ENCODE results near the gene DOK6. TPM values are rescaled to one million over a fixed set of nuclear protein-coding genes. Genes with fewer than 3 reads are reported as not detected.

The DOK6 gene
- total and polyA plus RNA-seq, 10 of the 15 experiments (the other 5 are each of a cell fraction or from before 2014, with no cell fraction given): 0.01 to 0.09 (median 0.04) TPM; not detected in 4

GRCh38 chr18:69585696-69586095 lies 185.0 kb downstream of the DOK6 start (continued):
- TF ChIP-seq ATF3 (IDR thresholded peaks at IDR 0.05; ENCODE audit: borderline replicate concordance, extremely low read depth, low read depth, low read length) (no peak), SREBF2 (IDR thresholded peaks at IDR 0.05; ENCODE audit: low read length) (no peak), ZBTB4 (CRISPR knock-in tag; IDR thresholded peaks at IDR 0.05) (no peak), ZNF622 (IDR thresholded peaks at IDR 0.05) (no peak)

GRCh38 chr18:69586537-69586936 lies 185.8 kb downstream of the DOK6 start:
- RAD21 ChIA-PET (ENCODE audit: unreplicated experiment): no interaction called here
- H3K4me3 ChIP-seq: no peak overlapping the region
- no peak overlapping the region for H3K9ac ChIP-seq (ENCODE audit: control insufficient read depth, insufficient read depth, low read length)
- H3K9me3 ChIP-seq (replicated peaks; ENCODE audit: control insufficient read depth, insufficient read depth, low read length): no peaks in the 10 kb centered on the region
- no peaks in the 10 kb centered on the region for H3K4me1 ChIP-seq (ENCODE audit: control insufficient read depth, insufficient read depth, low read length)
- no peak for DNase-seq (ENCODE audit: low read depth, low spot score)
- no peak overlapping the region for H3K27ac ChIP-seq (ENCODE audit: control insufficient read depth, insufficient read depth)
- BruUV-seq (replicated peaks): no TSS peak
- H4K20me1 ChIP-seq (ENCODE audit: control insufficient read depth, insufficient read depth): no peaks in the 10 kb centered on the region
- no peak overlapping the region for H2AFZ ChIP-seq (ENCODE audit: control insufficient read depth, low read depth, low read length)
- 23% methylated on average over 7 of the region's 7 CpGs for WGBS (ENCODE audit: insufficient coverage, insufficient replicate concordance, low lambda C conversion rate, missing lambda C conversion rate)
- no peak for ATAC-seq
- no peak for FAIRE-seq
- CTCF ChIA-PET: no interaction called here
- intact Hi-C loops (cut with micrococcal nuclease; ENCODE audit: unreplicated experiment): no loop called here
- POLR2A ChIA-PET: no interaction called here
- no peaks in the 10 kb centered on the region for H3K27me3 ChIP-seq (replicated peaks in 1 of 2; ENCODE audit: control insufficient read depth in 2 of 2, insufficient read depth in 2 of 2, low read length in 1 of 2)
- SMC1A ChIA-PET (ENCODE audit: uncharacterized antibody, unreplicated experiment): interaction anchor here (0.9 kb wide), 1 partner anchor 332 kb away, joined by 3 read pairs; no protein-coding TSS in a partner anchor
- no peaks in the 10 kb centered on the region for H3K36me3 ChIP-seq (ENCODE audit: control insufficient read depth in 2 of 2, insufficient read depth in 2 of 2, low read length in 1 of 2)
- no peaks in the 10 kb centered on the region for H3K79me2 ChIP-seq (ENCODE audit: control insufficient read depth, insufficient read depth, low read length)
- no peak overlapping the region for H3K4me2 ChIP-seq (ENCODE audit: control insufficient read depth, insufficient read depth)
- in situ Hi-C loops (cut with MboI): no loop called here
- no peak for TF ChIP-seq DPF2 (IDR thresholded peaks at IDR 0.05)
- TF ChIP-seq CREB1 (IDR thresholded peaks at IDR 0.05; ENCODE audit: low read depth): no peak
- TF ChIP-seq GATAD2B (conservative IDR thresholded peaks at IDR 0.05; ENCODE audit: low read depth): no peak
- no peak for TF ChIP-seq JUNB (IDR thresholded peaks at IDR 0.05)
- no peak for TF ChIP-seq ZNF687 (IDR thresholded peaks at IDR 0.05)
- no peak for TF ChIP-seq SPI1 (IDR thresholded peaks at IDR 0.05; ENCODE audit: borderline replicate concordance, insufficient read depth, low read depth, low read length)
- no peak for TF ChIP-seq BCL3 (IDR thresholded peaks at IDR 0.05; ENCODE audit: borderline replicate concordance, insufficient read depth, low read depth, low read length, poor library complexity, severe bottlenecking)
- TF ChIP-seq SMARCA5 (IDR thresholded peaks at IDR 0.05): no peak
- TF ChIP-seq RFX5 (IDR thresholded peaks at IDR 0.05; ENCODE audit: low read depth, low read length): no peak
- no peak for TF ChIP-seq YY1 (IDR thresholded peaks at IDR 0.05; ENCODE audit: low read depth, low read length)
- no peak for TF ChIP-seq MTA3 (IDR thresholded peaks at IDR 0.05; ENCODE audit: borderline replicate concordance, low read length)
- TF ChIP-seq TARDBP (IDR thresholded peaks at IDR 0.05; ENCODE audit: borderline replicate concordance): no peak
